Erythroblast (primary cell): Measurements from ENCODE around the gene CCSER1.

Experiments used
- GATA1 ChIP-seq: IDR thresholded peaks from 2 replicates; pipeline ENCODE4 v1.6.1; 2011; ENCODE audit warnings: low read depth, mild to moderate bottlenecking, control low read depth, low read length, moderate library complexity
- POLR2A ChIP-seq: IDR thresholded peaks from 2 replicates; pipeline ENCODE4 v1.6.1; 2011; ENCODE audit warnings: mild to moderate bottlenecking, low read length

- no peak for TF ChIP-seq POLR2A
- no peak for TF ChIP-seq GATA1
Measured at GRCh38 chr4:91092398-91092980, 965.3 kb downstream of the CCSER1 start.
